Chondrocyte (in vitro differentiated cells): ENCODE results near the gene RRP1. TPM values are rescaled to one million over a fixed set of nuclear protein-coding genes. Genes with fewer than 3 reads are reported as not detected.

Experiments used
- DNase-seq: peaks from one replicate; pipeline ENCODE4 v3.0.0; 2021; ENCODE audit warnings: mixed read lengths, low spot score
- H3K27ac Mint-ChIP-seq: one replicate; pipeline ENCODE4 v1.8.0; 2021; ENCODE audit warnings: mild to moderate bottlenecking, moderate library complexity, mixed read lengths; ENCODE audit not compliant: unreplicated experiment
- H3K27me3 Mint-ChIP-seq: 2 replicates; pipeline ENCODE4 v1.8.0; 2021; ENCODE audit warnings: low read depth, mixed read lengths
- H3K36me3 Mint-ChIP-seq: 2 replicates; pipeline ENCODE4 v1.8.0; 2021; ENCODE audit warnings: low read depth, mixed read lengths
- H3K4me1 Mint-ChIP-seq: 2 replicates; pipeline ENCODE4 v1.8.0; 2021; ENCODE audit warnings: low read depth, mild to moderate bottlenecking, mixed read lengths
- H3K4me3 Mint-ChIP-seq: one replicate; pipeline ENCODE4 v1.8.0; 2021; ENCODE audit warnings: mild to moderate bottlenecking, moderate library complexity, mixed read lengths; ENCODE audit not compliant: unreplicated experiment
- H3K9me3 Mint-ChIP-seq: 2 replicates; pipeline ENCODE4 v1.8.0; 2021; ENCODE audit warnings: low read depth, mixed read lengths
- CTCF ChIP-seq: fragments of 200-600 bp; sonication (generic); IDR thresholded peaks from 2 replicates; pipeline ENCODE4 v1.5.0; 2021; ENCODE audit warnings: antibody characterized with exemption, mild to moderate bottlenecking, moderate library complexity
- total RNA-seq: library from RNA; stranded (reverse); gene quantifications from 3 replicates; pipeline ENCODE4 v1.2.1, GENCODE V29; 2021

The RRP1 gene
- total RNA-seq, 1 donor from 2014 or later, result 19.2 TPM

- H3K27ac Mint-ChIP-seq, result no peak overlapping the region
- H3K9me3 Mint-ChIP-seq, result no peaks in the 10 kb centered on the region
- no peak for TF ChIP-seq CTCF
- no peaks in the 10 kb centered on the region for H3K36me3 Mint-ChIP-seq
- H3K4me1 Mint-ChIP-seq, result peaks cover 13% of the 10 kb centered on the region
- no peaks in the 10 kb centered on the region for H3K27me3 Mint-ChIP-seq
- no peak overlapping the region for H3K4me3 Mint-ChIP-seq
- peak; percentile 67 for DNase-seq
These were observed 36.0 kb downstream of the RRP1 start for GRCh38 chr21:43825242-43825935.

GRCh38 chr21:43825936-43826622 is 36.7 kb downstream of the RRP1 start:
- no peak overlapping the region for H3K27ac Mint-ChIP-seq
- H3K27me3 Mint-ChIP-seq, result no peaks in the 10 kb centered on the region
- no peaks in the 10 kb centered on the region for H3K9me3 Mint-ChIP-seq
- H3K36me3 Mint-ChIP-seq, result no peaks in the 10 kb centered on the region
- no peak overlapping the region for H3K4me3 Mint-ChIP-seq
- peaks cover 13% of the 10 kb centered on the region for H3K4me1 Mint-ChIP-seq
- DNase-seq, result peak; percentile 81
- peak; percentile 38 for TF ChIP-seq CTCF

GRCh38 chr21:43826623-43826974 is 37.2 kb downstream of the RRP1 start:
- no peak overlapping the region for H3K4me3 Mint-ChIP-seq
- no peaks in the 10 kb centered on the region for H3K27me3 Mint-ChIP-seq
- H3K27ac Mint-ChIP-seq, result no peak overlapping the region
- TF ChIP-seq CTCF, result no peak
- no peaks in the 10 kb centered on the region for H3K36me3 Mint-ChIP-seq
- peaks cover 13% of the 10 kb centered on the region for H3K4me1 Mint-ChIP-seq
- H3K9me3 Mint-ChIP-seq, result no peaks in the 10 kb centered on the region
- peak; percentile 83 for DNase-seq

- peaks cover 13% of the 10 kb centered on the region for H3K4me1 Mint-ChIP-seq
- peak overlapping the region; percentile 69 for H3K27ac Mint-ChIP-seq
- no peak for TF ChIP-seq CTCF
- H3K36me3 Mint-ChIP-seq, result no peaks in the 10 kb centered on the region
- H3K9me3 Mint-ChIP-seq, result no peaks in the 10 kb centered on the region
- H3K4me3 Mint-ChIP-seq, result no peak overlapping the region
- peak; percentile 59 for DNase-seq
- H3K27me3 Mint-ChIP-seq, result no peaks in the 10 kb centered on the region
These were observed 37.7 kb downstream of the RRP1 start for GRCh38 chr21:43827015-43827611.

- TF ChIP-seq CTCF, result no peak
- peaks cover 12% of the 10 kb centered on the region for H3K4me1 Mint-ChIP-seq
- no peak overlapping the region for H3K27ac Mint-ChIP-seq
- no peak for DNase-seq
- H3K9me3 Mint-ChIP-seq, result no peaks in the 10 kb centered on the region
- H3K4me3 Mint-ChIP-seq, result no peak overlapping the region
- no peaks in the 10 kb centered on the region for H3K27me3 Mint-ChIP-seq
- no peaks in the 10 kb centered on the region for H3K36me3 Mint-ChIP-seq
These were observed 39.8 kb downstream of the RRP1 start for GRCh38 chr21:43829161-43829560.
